Measurements from ENCODE around the gene CMSS1. TPM values are rescaled to one million over a fixed set of nuclear protein-coding genes. Genes with fewer than 3 reads are reported as not detected.

Gene CMSS1
- total and polyA plus RNA-seq, 2 donors (not counting 1 experiment from before 2014, with no cell fraction given), result 7.3 to 22.8 TPM

DNA sequence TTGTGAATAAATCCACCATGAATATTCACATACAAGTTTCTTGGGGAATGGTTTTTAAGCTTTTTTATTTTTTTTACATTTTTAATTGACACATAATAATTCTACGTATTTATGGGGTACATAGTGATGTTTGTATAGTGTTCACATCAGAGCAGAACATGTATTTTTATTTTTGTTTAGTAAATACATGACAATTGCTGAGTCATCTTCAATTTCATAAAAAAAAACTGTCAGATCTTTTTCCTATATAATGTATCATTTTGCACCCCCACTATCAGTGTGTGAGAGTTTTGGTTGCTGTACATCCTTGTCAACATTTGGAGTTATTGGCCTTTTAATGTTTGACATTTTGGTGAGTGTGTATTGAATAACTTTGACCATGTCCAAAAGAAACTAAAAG lies 336.5 kb downstream of the CMSS1 start:
- CTCF ChIA-PET, result no interaction called here
- intact Hi-C loops (cut with micrococcal nuclease), result no loop called here
- H3K4me3 ChIP-seq (ENCODE audit: control extremely low read depth in 1 of 5, extremely low read depth in 1 of 5, insufficient read depth in 1 of 5, low read depth in 2 of 5, low read length in 4 of 5), result no peak overlapping the region
- H3K27me3 ChIP-seq (replicated peaks in 1 of 4; ENCODE audit: control extremely low read depth in 1 of 4, control insufficient read depth in 3 of 4, insufficient read depth in 4 of 4, low read length in 3 of 4), result no peaks in the 10 kb centered on the region
- POLR2A ChIA-PET, result no interaction called here
- no peak overlapping the region for H2AFZ ChIP-seq (ENCODE audit: insufficient read depth, low read depth, low read length, poor library complexity, severe bottlenecking)
- ATAC-seq (ENCODE audit: low read depth), result no peak
- peaks cover 6% of the 10 kb centered on the region for H3K9me3 Mint-ChIP-seq (ENCODE audit: insufficient read depth)
- no peak for TF ChIP-seq EZH2 (IDR thresholded peaks at IDR 0.05; ENCODE audit: borderline replicate concordance, insufficient read depth, low read depth, low read length, poor library complexity, severe bottlenecking)
- TF ChIP-seq, protein P1, sequence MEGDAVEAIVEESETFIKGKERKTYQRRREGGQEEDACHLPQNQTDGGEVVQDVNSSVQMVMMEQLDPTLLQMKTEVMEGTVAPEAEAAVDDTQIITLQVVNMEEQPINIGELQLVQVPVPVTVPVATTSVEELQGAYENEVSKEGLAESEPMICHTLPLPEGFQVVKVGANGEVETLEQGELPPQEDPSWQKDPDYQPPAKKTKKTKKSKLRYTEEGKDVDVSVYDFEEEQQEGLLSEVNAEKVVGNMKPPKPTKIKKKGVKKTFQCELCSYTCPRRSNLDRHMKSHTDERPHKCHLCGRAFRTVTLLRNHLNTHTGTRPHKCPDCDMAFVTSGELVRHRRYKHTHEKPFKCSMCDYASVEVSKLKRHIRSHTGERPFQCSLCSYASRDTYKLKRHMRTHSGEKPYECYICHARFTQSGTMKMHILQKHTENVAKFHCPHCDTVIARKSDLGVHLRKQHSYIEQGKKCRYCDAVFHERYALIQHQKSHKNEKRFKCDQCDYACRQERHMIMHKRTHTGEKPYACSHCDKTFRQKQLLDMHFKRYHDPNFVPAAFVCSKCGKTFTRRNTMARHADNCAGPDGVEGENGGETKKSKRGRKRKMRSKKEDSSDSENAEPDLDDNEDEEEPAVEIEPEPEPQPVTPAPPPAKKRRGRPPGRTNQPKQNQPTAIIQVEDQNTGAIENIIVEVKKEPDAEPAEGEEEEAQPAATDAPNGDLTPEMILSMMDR (IDR thresholded peaks at IDR 0.05), result no peak
- DNase-seq, result no peak
- no CpG with 5 or more reads among the region's 1 CpG for WGBS (ENCODE audit: insufficient coverage)
- no peak overlapping the region for H3K9ac ChIP-seq (ENCODE audit: low read length)
- H3K27ac ChIP-seq (ENCODE audit: low read length in 2 of 2), result no peak overlapping the region
- H3K36me3 ChIP-seq (replicated peaks in 1 of 2; ENCODE audit: control extremely low read depth in 1 of 2, control insufficient read depth in 1 of 2, extremely low read depth in 1 of 2, insufficient read depth in 2 of 2, low read length in 1 of 2), result no peaks in the 10 kb centered on the region
- no peaks in the 10 kb centered on the region for H4K20me1 ChIP-seq (ENCODE audit: control insufficient read depth, insufficient read depth, low read length, poor library complexity, severe bottlenecking)
- no peaks in the 10 kb centered on the region for H3K27me3 Mint-ChIP-seq
- H3K4me3 Mint-ChIP-seq, result no peak overlapping the region
- H3K4me2 ChIP-seq (replicated peaks; ENCODE audit: low read depth, low read length, poor library complexity, severe bottlenecking), result no peak overlapping the region
- H3K27ac Mint-ChIP-seq, result no peak overlapping the region
- no peaks in the 10 kb centered on the region for H3K4me1 Mint-ChIP-seq
- peaks cover 3 to 14% (median 11%) of the 10 kb centered on the region in 3 donors for H3K9me3 ChIP-seq (ENCODE audit: control extremely low read depth in 1 of 3, control insufficient read depth in 2 of 3, insufficient read depth in 1 of 3, low read length in 2 of 3)
- H3K79me2 ChIP-seq (ENCODE audit: control insufficient read depth, insufficient read depth, low read length), result no peaks in the 10 kb centered on the region
- H3K4me1 ChIP-seq (ENCODE audit: control insufficient read depth in 2 of 2, insufficient read depth in 2 of 2, low read length in 2 of 2), result no peaks in the 10 kb centered on the region

DNA sequence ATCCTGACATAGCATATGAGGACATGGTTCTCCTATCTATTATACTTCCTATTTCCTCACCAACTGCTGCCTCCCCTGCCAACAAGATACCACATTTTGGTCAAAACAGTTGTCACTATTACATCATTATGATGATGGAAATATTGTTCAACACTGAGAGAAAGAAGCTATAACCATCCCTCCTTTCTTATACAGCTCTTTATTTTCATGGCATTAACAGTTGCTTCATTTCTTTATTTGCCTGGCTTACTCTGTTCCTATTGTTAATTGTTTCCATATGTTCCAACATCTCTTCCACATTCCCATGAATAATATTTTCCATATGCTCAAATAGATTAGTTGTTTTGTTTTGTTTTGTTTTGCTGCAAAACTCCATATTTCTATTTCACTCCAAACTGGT lies 337.5 kb downstream of the CMSS1 start:
- TF ChIP-seq, protein P1 (IDR thresholded peaks at IDR 0.05), result no peak
- no peak for TF ChIP-seq EZH2 (IDR thresholded peaks at IDR 0.05; ENCODE audit: borderline replicate concordance, insufficient read depth, low read depth, low read length, poor library complexity, severe bottlenecking)
- Histone ChIP-seq H3K4me2 (replicated peaks; ENCODE audit: low read depth, low read length, poor library complexity, severe bottlenecking) (no peak overlapping the region), H3K27me3 (replicated peaks in 1 of 4; ENCODE audit: control extremely low read depth in 1 of 4, control insufficient read depth in 3 of 4, insufficient read depth in 4 of 4, low read length in 3 of 4) (no peaks in the 10 kb centered on the region), H3K4me1 (ENCODE audit: control insufficient read depth in 2 of 2, insufficient read depth in 2 of 2, low read length in 2 of 2) (no peaks in the 10 kb centered on the region), H4K20me1 (ENCODE audit: control insufficient read depth, insufficient read depth, low read length, poor library complexity, severe bottlenecking) (no peaks in the 10 kb centered on the region), H3K4me3 (ENCODE audit: control extremely low read depth in 1 of 5, extremely low read depth in 1 of 5, insufficient read depth in 1 of 5, low read depth in 2 of 5, low read length in 4 of 5) (no peak overlapping the region), H3K36me3 (replicated peaks in 1 of 2; ENCODE audit: control extremely low read depth in 1 of 2, control insufficient read depth in 1 of 2, extremely low read depth in 1 of 2, insufficient read depth in 2 of 2, low read length in 1 of 2) (no peaks in the 10 kb centered on the region), H3K9me3 (ENCODE audit: control extremely low read depth in 1 of 3, control insufficient read depth in 2 of 3, insufficient read depth in 1 of 3, low read length in 2 of 3) (peaks cover 3 to 14% (median 11%) of the 10 kb centered on the region in 3 donors), H3K27ac (ENCODE audit: low read length in 2 of 2) (no peak overlapping the region), H2AFZ (ENCODE audit: insufficient read depth, low read depth, low read length, poor library complexity, severe bottlenecking) (no peak overlapping the region), H3K79me2 (ENCODE audit: control insufficient read depth, insufficient read depth, low read length) (no peaks in the 10 kb centered on the region), H3K9ac (ENCODE audit: low read length) (no peak overlapping the region)
- H3K27ac Mint-ChIP-seq, result no peak overlapping the region
- ATAC-seq (ENCODE audit: low read depth) (no peak), DNase-seq (no peak)
- intact Hi-C loops (cut with micrococcal nuclease), result no loop called here
- ChIA-PET CTCF (no interaction called here), POLR2A (no interaction called here)
- no peaks in the 10 kb centered on the region for H3K27me3 Mint-ChIP-seq
- no peak overlapping the region for H3K4me3 Mint-ChIP-seq
- H3K4me1 Mint-ChIP-seq, result no peaks in the 10 kb centered on the region
- H3K9me3 Mint-ChIP-seq (ENCODE audit: insufficient read depth), result peaks cover 6% of the 10 kb centered on the region

Data from B cell (primary cell).